ENCODE measurements around the gene ANKRD16.
A peak's percentile ranks its signal among the peaks of the same experiment; 100 is the strongest.
"Not testable (repeated sequence)": the region's sequence is repeated elsewhere in the genome, so short reads cannot be mapped to it uniquely, and the experiment has no call there.

The ANKRD16 gene

GRCh38 chr10:5871596-5871995 is 18.1 kb downstream of the ANKRD16 start:
- no peak for DNase-seq

GRCh38 chr10:5869156-5869555 is 20.5 kb downstream of the ANKRD16 start:
- no peak for DNase-seq

GRCh38 chr10:5868383-5868782 is 21.3 kb downstream of the ANKRD16 start:
- not testable (repeated sequence) for DNase-seq

- DNase-seq = peak; percentile 33
These were observed 22.5 kb downstream of the ANKRD16 start for GRCh38 chr10:5867091-5867615.

GRCh38 chr10:5866451-5867081 is 23.1 kb downstream of the ANKRD16 start:
- DNase-seq = not testable (repeated sequence)

- DNase-seq = not testable (repeated sequence)
These were observed 26.6 kb downstream of the ANKRD16 start for GRCh38 chr10:5862981-5863685.

GRCh38 chr10:5862360-5862961 is 27.2 kb downstream of the ANKRD16 start:
- no peak for DNase-seq

- DNase-seq = no peak
These were observed 29.6 kb downstream of the ANKRD16 start for GRCh38 chr10:5860066-5860465.

GRCh38 chr10:5858811-5859210 is 30.9 kb downstream of the ANKRD16 start:
- DNase-seq = no peak

GRCh38 chr10:5856701-5857004 is 33.0 kb downstream of the ANKRD16 start:
- no peak for DNase-seq

GRCh38 chr10:5855979-5856700 is 33.6 kb downstream of the ANKRD16 start:
- DNase-seq = no peak

- no peak for DNase-seq
These were observed 35.6 kb downstream of the ANKRD16 start for GRCh38 chr10:5854131-5854475.

GRCh38 chr10:5846667-5847066 is 43.0 kb downstream of the ANKRD16 start:
- DNase-seq = not testable (repeated sequence)

- no peak for DNase-seq
These were observed 45.2 kb downstream of the ANKRD16 start for GRCh38 chr10:5844345-5845055.

GRCh38 chr10:5843686-5844344 is 45.9 kb downstream of the ANKRD16 start:
- DNase-seq = no peak

- no peak for DNase-seq
These were observed 47.7 kb downstream of the ANKRD16 start for GRCh38 chr10:5841965-5842364.

GRCh38 chr10:5840314-5841307 is 49.1 kb downstream of the ANKRD16 start:
- no peak for DNase-seq

- DNase-seq = not testable (repeated sequence)
These were observed 53.5 kb downstream of the ANKRD16 start for GRCh38 chr10:5836181-5836580.

- no peak for DNase-seq
These were observed 54.1 kb downstream of the ANKRD16 start for GRCh38 chr10:5835446-5836095.

GRCh38 chr10:5833814-5834213 is 55.9 kb downstream of the ANKRD16 start:
- no peak for DNase-seq

- DNase-seq = no peak
These were observed 56.7 kb downstream of the ANKRD16 start for GRCh38 chr10:5832946-5833345.
